Lower leg skin (tissue), 4 donors: ENCODE data around the gene CSMD2. TPM values are rescaled to one million over a fixed set of nuclear protein-coding genes. Genes with fewer than 3 reads are reported as not detected.

Experiments
- DNase-seq, 2 donors: peaks; one replicate each; pipeline ENCODE4 v3.0.0-alpha.2; 2019; ENCODE audit warnings: low spot score in 2 of 2
- H3K4me3 ChIP-seq: fragments of 200-600 bp; sonication (generic); 2 replicates; pipeline ENCODE4 v1.5.1; 2017; ENCODE audit warnings: mild to moderate bottlenecking, low read depth; ENCODE audit not compliant: poor library complexity, severe bottlenecking
- CTCF ChIP-seq, 3 donors: fragments of 450-650 bp; IDR thresholded peaks; one replicate each; pipeline ENCODE4 v1.5.1; 2016; ENCODE audit warnings: antibody characterized with exemption in 3 of 3, mild to moderate bottlenecking in 3 of 3, moderate library complexity in 2 of 3
- POLR2A ChIP-seq, 2 donors: fragments of 450-650 bp; IDR thresholded peaks; one replicate each; pipeline ENCODE4 v1.6.1; 2016 to 2017; ENCODE audit warnings: antibody characterized with exemption in 2 of 2, mild to moderate bottlenecking in 1 of 2, moderate library complexity in 1 of 2
- WGBS, 2 donors: methylation state at CpG; one replicate each; pipeline ENCODE4 v1.1.5; 2018; 5-methylcytosine and 5-hydroxymethylcytosine counted together
- intact Hi-C: fragments of 100-400 bp; cut with DNase I; formaldehyde crosslinking; loops from one replicate; pipeline ENCODE4 v1.15.0; 2023; ENCODE audit warnings: low total_unique reads
- total RNA-seq, 4 donors: library from RNA; depleted of rRNA; stranded (reverse); fragments of >200 nt; gene quantifications; one replicate each; pipeline ENCODE4 v1.1.0, GENCODE V29; 2016

The CSMD2 gene
- total RNA-seq, 4 donors from 2014 or later: 0.11 to 1.0 TPM; not detected in 2

- WGBS, 2 donors: 81 to 87% methylated on average over 2 of the region's 2 CpGs
- H3K4me3 ChIP-seq: no peak overlapping the region
- DNase-seq: no peak
- no peak for TF ChIP-seq POLR2A (IDR thresholded peaks at IDR 0.05)
- no peak for TF ChIP-seq CTCF (IDR thresholded peaks at IDR 0.05)
- intact Hi-C loops: loop anchor here (10.0 kb wide), 1 partner anchor 181 kb away; no protein-coding TSS in a partner anchor
Observed at GRCh38 chr1:33465316-33465715, 699.7 kb downstream of the CSMD2 start.

DNA sequence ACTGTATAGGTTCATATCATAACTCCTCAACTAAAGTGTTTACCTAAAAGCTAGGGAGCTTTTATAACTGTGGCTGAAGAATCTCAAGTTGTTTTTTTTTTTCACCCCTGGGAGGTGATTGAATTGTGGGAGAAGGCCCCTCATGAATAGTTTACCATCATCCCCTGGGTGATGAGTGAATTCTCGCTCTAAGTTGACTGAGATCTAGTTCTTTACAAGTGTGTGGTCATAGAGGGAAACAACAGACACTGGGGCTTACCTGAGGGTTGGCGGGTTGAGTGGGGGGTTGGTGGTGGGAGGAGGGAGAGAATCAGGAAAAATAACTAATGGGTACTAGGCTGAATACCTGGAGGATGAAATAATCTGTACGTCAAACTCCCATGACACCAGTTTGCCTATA is 700.5 kb downstream of the CSMD2 start:
- intact Hi-C loops: loop anchor here (10.0 kb wide), 1 partner anchor 180 kb away; no protein-coding TSS in a partner anchor

More for the DNA sequence above, 700.5 kb downstream of the CSMD2 start:
- 92 to 96% methylated on average over 3 of the region's 3 CpGs for WGBS, 2 donors
- no peak overlapping the region for H3K4me3 ChIP-seq
- TF ChIP-seq CTCF (IDR thresholded peaks at IDR 0.05) (no peak), POLR2A (IDR thresholded peaks at IDR 0.05) (no peak)
- no peak for DNase-seq

Other genes with a start within 250 kb of the CSMD2 start
- gene C1orf94, start 11.7 kb upstream of the CSMD2 start, total RNA-seq: under 1 TPM in 1 of 4 donors, not detected in 3; 0.13 TPM